Measurements from ENCODE around the gene ING4.

Gene ING4

GRCh38 chr12:6685814-6686213 is 22.9 kb upstream of the ING4 start:
- DNase-seq: no peak

- peak; percentile 67 for DNase-seq
These were observed 21.7 kb upstream of the ING4 start for GRCh38 chr12:6684609-6685008.

- DNase-seq: no peak
These were observed 14.0 kb upstream of the ING4 start for GRCh38 chr12:6676962-6677361.

- DNase-seq: no peak
These were observed 9.2 kb upstream of the ING4 start for GRCh38 chr12:6672143-6672542.

GRCh38 chr12:6667559-6668210 is 4.8 kb upstream of the ING4 start:
- no peak for DNase-seq

- DNase-seq: no peak
These were observed 3.3 kb upstream of the ING4 start for GRCh38 chr12:6666211-6666610.

GRCh38 chr12:6664902-6665301 is 2.0 kb upstream of the ING4 start:
- no peak for DNase-seq

- DNase-seq: no peak
These were observed 365 bp downstream of the ING4 start for GRCh38 chr12:6662602-6662905.

GRCh38 chr12:6653987-6654386 is 8.9 kb downstream of the ING4 start:
- DNase-seq: no peak

GRCh38 chr12:6653342-6653741 is 9.6 kb downstream of the ING4 start:
- DNase-seq: no peak

- DNase-seq: no peak
These were observed 10.5 kb downstream of the ING4 start for GRCh38 chr12:6652391-6652790.

- no peak for DNase-seq
These were observed 12.1 kb downstream of the ING4 start for GRCh38 chr12:6650832-6651231.

GRCh38 chr12:6647083-6647604 is 15.8 kb downstream of the ING4 start, which contains the start of gene ACRBP:
Gene ACRBP (minus strand): TSS chr12:6647432. CDS start chr12:6647366, 66 bp downstream.
- peak; percentile 56 for DNase-seq

GRCh38 chr12:6646276-6647082 is 16.4 kb downstream of the ING4 start:
- DNase-seq: no peak

- DNase-seq: no peak
These were observed 18.0 kb downstream of the ING4 start for GRCh38 chr12:6644903-6645302.

- DNase-seq: no peak
These were observed 18.7 kb downstream of the ING4 start for GRCh38 chr12:6644257-6644596.

GRCh38 chr12:6643569-6644256 is 19.2 kb downstream of the ING4 start:
- no peak for DNase-seq

- DNase-seq: no peak
These were observed 21.8 kb downstream of the ING4 start for GRCh38 chr12:6641131-6641530.

- DNase-seq: no peak
These were observed 22.4 kb downstream of the ING4 start for GRCh38 chr12:6640497-6640896.

GRCh38 chr12:6639151-6639801 is 23.6 kb downstream of the ING4 start:
- no peak for DNase-seq

- DNase-seq: no peak
These were observed 24.6 kb downstream of the ING4 start for GRCh38 chr12:6638305-6638704.

GRCh38 chr12:6635856-6636531 is 26.9 kb downstream of the ING4 start, which contains the start of gene LPAR5:
Gene LPAR5 (minus strand): TSS chr12:6635959. CDS start chr12:6621248, 14,711 bp downstream.
- DNase-seq: peak; percentile 36

Measured in activated CD4-positive, alpha-beta T cell treated with anti-CD3 and anti-CD28 coated beads for 48 hours (primary cell).